GM18499 (cell line): ENCODE results near the gene STRC.
"Not testable (repeated sequence)": the region's sequence is repeated elsewhere in the genome, so short reads cannot be mapped to it uniquely, and the experiment has no call there.

Source experiments
- ATAC-seq: cut with Tn5 transposase; IDR thresholded peaks from one replicate; pipeline ENCODE4 v1.9.1; 2021; ENCODE audit warnings: moderate number of reproducible peaks; ENCODE audit not compliant: insufficient read depth, unreplicated experiment

Gene STRC

DNA sequence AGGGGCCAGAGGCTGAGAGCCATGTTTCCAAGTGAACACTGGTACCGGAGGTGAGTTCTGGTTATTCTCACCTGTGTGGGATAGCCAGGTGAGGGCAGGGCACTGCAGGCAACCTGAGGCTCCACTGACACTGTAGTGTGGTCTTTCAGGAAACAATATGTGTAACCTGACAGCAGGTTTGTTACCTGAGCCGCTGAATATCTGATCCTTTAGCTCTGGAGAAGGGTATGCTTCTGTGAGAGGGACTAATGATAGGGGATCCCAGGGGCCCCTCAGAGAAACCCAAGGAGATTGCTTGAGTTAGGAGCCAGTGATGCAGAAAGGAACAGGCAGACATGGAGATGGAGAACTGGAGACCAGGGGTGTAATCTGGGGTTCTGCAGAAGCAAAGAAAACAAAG is at the start of gene STRC:
Gene STRC, minus strand, starts transcription at position 101 of the 400 bp plus-strand sequence. Its CDS starts 78 bp downstream, at position 23.
- not testable (repeated sequence) for ATAC-seq

DNA sequence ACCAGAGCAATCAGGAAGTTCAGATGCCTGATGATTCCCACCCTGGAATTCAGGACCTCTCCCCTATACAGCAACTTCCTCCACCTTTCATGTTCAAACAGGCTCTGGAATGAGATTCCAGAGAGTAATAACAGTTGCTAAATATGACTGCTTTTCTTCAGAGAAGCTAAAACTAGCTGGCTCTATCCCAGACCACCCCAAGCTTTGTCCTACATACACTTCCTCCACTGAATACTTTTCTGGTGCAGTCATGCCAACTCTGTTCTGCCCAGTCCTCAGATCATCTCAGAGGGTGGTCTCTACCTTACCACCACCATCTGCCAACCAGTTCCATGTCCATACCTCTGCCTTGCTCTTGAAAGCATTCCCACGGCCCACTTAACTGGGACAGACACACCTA is 47.6 kb upstream of the STRC start:
- ATAC-seq, result not testable (repeated sequence)

DNA sequence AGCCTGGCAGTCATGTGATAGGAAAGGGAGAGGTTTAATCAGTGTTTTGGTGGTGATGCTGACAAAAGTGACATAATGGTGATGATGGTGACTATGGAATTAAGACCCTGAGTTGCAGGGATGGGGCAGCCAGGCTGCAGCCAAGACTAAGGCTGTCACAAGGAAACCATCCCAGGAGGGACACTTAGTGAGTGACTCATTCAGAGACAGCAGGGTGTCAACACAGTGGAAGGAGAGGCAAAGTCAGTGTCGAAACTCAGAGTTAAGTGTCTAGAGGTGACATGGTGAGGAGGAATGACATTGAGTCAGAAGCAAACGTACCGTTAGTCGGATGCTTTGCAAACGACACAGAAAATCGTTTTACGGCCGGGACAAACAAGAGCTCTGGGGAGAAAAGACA is 44.7 kb upstream of the STRC start:
- not testable (repeated sequence) for ATAC-seq

DNA sequence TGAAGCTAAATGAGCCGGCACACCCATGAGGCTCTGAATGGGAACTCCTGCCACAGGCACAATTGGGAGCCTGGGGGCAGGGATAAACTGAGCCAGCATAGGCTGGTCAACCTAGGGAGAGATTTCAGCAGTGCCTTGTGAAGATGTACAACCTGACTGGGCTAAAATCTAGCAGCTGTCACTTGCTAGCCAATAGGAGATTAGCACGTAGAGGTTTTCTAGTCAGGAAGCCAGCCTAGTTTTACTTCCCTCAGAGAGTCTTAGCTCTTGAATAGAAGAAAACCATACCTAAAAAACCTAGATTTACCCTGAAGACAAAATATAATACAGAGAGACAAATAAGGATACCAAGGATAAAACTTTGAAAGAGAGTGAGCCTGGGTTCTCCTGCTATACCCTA is 43.7 kb upstream of the STRC start:
- not testable (repeated sequence) for ATAC-seq

DNA sequence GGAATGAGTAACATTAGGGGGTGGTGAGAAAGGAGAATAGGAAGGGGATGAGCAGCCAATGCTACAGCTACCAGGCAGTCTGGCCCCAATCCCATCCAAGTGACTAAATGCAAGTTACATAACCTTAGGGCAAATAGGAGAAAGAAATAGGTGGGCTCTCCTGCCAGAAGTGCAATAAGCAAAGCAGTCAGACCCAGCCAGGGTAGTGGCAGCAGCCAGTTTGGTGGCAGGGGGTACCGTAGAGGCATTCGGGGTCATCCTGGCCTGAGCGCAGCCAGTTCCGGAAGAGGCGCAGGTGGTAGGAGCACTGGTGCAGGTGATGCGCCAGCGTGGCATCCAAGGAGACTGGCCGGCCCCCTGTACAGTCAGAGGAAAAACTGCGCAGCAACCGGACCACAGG is 41.1 kb upstream of the STRC start:
- ATAC-seq, result not testable (repeated sequence)

DNA sequence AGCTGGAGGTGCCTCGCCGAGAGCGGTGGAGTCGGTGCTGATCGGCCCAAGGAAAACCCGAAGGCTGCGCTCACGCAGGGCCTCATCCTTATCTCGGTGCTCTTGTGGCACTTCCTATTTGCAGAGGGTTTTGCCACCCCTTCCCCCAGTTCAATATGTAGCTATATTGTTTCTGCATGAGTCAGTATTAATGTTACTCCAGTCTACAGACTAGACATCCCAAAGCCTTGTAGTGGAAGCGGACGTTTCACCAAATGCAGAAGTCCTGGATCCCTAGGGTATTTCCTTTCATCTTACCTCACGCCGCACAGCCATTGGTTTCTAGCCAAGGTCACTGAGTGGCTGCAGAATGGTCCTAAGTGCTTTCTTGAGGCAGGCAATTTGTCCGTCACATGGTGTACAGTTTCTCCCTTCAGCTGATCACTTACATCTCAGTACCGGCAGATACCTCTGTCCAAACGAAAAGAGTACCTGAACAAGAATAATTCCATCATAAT is 30.9 kb upstream of the STRC start:
- ATAC-seq, result not testable (repeated sequence)

DNA sequence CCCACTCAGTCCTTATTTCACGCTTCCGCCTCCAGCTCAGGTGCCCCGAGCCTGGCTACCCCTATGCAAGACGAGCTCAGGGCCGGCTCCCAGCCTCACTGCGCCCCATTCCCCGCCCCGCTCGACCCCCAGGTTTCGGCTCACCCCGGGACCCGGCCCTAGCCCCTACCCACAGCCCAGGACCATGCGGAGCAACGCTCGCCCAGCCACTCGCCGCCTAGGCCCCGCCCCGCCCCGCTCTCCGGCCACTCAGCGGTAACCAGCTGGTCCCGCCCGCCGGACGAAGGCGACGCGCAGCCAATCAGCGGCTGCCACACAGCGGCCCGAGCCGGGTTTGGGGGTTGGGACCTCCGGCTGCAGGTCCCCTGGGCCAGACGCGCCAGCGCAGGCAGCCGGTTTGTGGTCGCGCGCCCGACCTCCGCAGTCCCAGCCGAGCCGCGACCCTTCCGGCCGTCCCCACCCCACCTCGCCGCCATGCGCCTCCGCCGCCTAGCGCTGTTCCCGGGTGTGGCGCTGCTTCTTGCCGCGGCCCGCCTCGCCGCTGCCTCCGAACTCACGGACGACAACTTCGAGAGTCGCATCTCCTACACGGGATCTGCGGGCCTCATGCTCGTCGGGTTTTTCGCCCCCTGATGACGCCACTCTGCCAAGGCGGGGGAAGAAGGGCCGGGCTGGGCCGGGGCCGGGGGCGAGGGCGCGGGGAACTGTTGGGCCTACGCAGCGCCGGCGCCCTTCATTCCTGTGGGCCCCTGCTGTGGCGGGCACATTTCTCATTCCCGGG is 30.2 kb upstream of the STRC start, which contains the start of gene CATSPER2:
Gene CATSPER2, minus strand, starts transcription at position 196 of the 781 bp plus-strand sequence. CDS start 783 bp downstream, outside the sequence.
- ATAC-seq, result no peak

DNA sequence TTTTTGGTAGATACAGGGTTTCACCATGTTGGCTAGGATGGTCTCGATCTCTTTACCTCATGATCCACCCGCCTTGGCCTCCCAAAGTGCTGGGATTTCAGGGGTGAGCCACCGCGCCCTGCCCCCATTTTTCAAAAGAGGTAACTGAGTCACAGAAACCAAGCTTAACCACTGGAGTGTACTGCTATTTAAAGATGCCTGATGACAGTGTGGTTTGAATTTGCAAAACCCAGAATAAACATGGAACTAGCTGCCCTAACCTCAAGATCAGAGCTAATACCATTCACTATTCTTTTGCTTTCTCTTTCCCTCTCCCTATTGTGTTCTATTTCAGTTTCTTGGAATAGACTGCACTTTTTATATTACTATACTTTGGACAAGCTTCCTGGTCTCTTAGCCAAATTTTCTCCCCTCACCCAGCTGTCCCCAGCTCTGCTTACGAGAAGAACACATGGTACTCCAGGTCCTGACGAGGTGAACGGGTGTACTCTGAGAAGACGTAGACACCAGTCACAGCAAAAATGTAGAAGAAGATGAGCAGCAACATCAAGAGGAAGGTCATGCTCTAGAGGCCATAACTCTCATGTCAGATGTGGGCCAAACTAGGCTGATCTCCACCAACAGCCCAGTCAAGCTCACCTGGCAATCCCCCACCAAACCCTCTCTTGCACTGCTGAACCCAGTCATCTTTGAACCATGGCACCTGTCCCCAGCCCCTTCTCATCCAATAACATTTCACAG is 20.0 kb upstream of the STRC start:
- ATAC-seq, result not testable (repeated sequence)

DNA sequence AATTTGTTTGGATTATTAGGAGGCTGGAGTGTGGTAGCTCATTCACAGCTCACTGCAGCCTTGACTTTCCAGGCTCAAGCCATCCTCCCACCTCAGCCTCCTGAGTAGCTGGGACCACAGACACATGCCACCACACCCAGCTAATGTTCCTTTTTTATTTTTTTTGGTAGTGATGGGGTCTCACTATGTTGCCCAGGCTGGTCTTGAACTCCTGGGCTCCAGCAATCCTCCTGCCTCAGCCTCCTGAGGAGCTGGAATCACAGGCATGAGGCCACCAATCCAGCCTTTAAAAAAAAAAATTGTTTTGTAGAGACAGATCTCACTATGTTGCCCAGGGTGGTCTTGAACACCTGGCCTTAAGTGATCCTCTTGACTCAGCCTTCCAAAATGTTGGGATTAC is 8.3 kb upstream of the STRC start:
- not testable (repeated sequence) for ATAC-seq

DNA sequence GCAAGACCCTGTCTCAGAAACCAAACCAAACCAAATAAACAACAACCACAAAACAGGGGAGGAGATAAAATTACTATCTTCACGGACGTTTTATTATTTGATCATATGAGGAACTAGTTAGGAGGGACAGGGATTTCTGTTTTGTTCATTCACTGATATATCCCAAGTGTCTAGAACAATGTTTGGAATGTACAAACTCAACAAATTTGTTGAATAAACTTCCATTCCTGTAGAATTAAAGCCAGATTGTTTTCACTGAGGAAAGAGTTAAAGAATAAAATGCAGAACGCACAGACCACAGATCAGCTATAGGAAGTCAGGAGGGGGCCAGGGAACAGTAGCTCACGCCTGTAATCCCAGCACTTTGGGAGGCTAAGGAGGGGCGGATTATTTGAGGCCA is 6.5 kb upstream of the STRC start:
- no peak for ATAC-seq

DNA sequence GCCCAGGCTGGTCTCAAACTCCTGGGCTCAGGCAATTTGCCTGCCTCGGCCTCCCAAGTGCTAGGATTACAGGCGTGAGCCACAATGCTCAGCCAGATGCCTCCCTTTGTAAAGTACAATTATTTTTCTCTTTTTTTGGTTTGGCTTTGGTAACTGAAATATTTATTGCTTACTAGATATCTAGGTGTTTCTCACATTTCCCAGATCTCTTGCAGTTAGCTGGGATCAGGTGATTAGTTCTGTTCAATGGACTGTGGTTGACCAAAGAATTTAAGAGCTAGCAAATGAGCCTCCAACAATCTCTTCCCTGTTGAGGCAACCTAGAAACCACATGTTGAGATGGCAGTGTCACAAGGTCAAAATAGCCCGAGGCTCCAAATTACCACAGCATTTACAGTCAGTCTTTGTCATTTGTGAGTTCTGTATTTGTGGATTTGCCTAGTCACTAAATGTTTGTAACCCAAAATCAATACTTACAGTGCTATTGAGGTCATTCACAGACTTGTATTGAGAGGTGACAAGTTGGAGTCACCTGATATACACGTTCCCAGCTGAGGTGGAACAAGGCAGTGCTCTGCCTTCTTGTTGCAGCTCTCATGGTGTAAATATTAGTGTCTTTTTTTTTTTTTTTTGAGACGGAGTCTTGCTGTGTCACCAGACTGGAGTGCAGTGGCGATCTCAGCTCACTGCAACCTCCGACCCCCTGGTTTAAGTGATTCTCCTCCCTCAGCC is 3.6 kb upstream of the STRC start:
- not testable (repeated sequence) for ATAC-seq

DNA sequence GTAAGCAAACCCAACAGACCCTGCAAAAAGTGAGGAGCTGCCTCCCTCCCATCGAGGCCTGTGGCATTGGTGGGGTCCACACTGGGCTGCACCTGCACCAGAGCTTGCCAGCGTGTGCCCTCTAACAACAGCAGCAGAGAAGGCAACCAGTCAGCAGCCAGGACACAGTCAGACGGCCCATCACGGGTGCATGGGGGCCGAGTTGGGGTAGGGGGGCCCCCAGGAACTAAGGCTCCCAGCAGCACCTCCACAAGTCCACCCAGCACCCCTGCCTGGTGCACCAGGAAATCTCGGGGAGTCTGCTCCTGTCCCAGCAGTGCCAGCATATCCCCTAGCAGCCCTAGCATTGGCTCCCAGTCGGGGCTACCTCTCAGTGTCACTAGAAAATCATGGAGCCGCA is 850 bp downstream of the STRC start:
- not testable (repeated sequence) for ATAC-seq

DNA sequence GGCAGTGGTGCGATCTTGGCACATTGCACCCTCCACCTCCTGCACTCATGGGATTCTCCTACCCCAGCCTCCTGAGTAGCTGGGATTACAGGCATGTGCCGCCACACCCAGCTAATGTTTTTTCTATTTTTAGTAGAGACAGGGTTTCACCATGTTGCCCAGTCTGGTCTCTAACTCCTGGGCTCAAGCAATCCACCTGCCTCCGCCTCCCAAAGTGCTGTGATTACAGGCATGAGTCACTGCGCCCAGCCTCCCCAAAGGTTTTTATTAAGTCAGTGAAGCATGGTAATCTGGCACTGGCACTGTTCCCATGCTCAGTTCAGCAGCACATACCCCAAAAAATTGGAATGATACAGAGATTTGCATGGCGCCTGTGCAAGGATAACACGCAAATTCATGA is 16.4 kb downstream of the STRC start:
- ATAC-seq, result not testable (repeated sequence)

DNA sequence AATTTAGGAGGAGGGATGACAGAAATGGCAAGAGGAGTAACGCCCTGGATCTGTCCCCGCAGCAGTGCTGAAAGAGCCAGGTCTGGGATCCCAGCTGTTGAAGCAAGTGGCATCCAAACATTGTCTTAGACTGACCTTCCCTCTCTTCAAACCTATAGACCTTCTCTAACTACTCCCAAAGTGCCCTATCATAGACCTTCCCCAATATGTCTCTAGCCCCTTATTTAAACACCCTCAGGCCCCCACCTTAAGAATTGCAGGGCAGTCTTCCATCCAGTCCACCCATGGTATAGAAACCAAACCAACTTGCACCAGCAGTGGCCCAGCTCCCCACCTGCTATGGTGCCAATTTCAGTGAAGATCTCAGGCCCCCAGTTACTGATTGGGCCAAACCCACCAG is 18.4 kb downstream of the STRC start:
- ATAC-seq, result not testable (repeated sequence)

DNA sequence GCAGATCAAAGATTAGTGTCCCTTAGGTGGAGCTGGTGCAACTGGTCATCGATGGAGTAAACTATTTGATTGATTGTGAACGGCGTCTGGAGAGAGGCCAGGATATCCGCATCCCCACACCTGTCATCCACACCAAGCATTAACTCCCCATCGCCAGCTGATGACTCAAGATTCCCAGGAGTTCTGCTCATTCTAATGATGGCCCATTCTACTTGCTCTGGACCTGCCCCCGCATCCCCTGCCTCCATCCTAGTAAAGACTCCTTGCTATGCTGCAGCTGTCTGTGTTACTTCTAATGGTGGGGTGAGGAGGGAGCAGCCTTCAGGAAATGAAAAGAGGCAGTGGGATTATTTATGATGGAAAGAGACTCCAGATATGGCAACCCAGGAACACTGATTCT is 19.5 kb downstream of the STRC start:
- not testable (repeated sequence) for ATAC-seq

DNA sequence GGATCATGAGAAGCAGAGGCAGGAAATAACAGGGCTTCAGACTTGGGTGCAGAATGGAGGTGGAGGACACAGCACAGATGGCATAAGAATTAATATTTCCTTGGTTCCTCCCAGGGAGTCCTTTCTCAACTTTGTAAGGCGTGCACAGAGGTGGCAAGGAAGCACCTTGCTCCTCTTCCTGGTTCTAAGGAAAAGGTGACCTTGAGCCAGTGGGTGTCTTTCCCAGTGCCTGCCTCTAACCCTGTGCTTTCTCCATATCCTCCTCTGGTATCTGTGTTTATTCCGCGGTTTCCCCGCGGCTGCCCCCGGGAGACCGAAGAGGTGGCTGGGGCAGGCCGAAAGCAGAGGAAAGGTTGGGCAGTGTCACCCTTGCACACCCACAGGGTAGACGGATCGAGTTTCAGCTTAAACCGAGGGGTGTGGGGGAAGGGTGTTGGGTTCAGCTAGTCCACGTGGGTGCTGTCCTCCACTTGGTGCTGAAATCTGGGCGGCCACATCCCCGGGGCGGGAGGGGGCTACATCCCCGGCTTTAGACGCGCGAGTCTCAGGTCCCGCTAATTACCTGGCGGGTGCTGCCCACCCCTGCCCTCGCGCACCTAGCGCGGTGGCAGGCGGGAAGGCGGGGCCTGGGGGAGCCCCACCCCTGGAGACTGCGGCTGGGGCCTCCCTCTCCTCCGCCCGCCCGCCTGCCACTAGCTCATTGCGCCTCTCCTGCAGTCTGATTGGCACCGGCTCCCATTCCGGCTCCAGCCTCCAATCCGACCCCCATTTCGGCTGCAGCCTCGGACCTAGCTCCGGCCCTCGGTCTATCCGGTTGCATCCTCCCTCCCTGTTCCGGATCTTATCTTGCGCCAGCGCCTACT is 25.0 kb downstream of the STRC start, which contains the start of gene CKMT1B:
Gene CKMT1B, plus strand, starts transcription at position 700 of the 863 bp plus-strand sequence. CDS start 192 bp downstream, outside the sequence.
- not testable (repeated sequence) for ATAC-seq

DNA sequence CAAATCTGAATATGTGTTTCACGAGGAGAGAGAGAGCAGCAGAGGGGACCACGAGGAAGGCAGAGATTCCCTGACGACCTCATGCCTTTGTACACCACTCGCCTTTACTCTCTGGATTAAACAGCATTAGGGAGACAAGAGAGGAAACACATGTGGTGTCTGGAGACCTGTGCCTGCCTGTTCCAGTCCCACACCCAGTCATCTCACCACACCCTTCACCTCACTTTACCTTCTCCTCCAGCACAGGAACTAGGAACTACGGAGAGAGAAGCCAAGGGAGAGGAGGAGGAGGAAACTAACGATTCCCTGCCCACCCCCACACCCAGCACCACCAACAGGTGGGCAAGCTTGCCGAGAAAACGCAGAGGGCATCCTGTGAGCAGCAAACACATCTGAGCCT is 25.8 kb downstream of the STRC start:
- not testable (repeated sequence) for ATAC-seq

DNA sequence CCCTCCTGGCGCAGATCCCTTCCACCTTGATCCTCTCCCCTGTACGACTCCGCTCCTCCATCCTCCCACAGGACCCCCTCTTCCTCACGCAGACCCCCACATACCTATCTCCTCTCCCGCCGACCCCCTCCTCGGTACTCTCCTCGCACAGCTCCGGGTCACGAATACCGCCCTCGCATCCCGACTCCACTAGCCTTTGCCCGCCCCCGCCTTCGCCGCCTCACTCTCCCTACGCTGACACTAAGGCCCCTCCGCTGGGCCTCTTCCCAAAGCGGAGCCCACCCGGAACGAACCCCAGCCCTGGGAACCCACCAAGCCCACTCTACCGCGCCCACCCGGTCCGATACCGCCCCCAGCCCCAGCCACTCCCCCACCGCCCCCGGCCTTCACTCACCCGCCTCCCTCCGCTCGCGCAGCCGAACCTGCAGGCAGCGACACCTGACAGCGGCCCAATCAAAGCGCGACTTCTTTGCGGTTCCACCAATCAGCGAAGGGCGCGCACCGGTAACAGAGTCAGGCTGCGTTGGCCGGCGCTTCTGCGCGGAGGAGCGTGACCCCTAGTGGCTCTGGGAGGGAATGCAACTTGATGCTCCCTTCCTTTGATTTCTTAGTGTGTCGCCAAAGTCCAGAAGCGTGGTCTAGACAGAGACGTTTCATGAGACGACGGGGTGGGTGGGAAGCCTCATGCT is 28.7 kb downstream of the STRC start, which contains the start of gene PPIP5K1:
Gene PPIP5K1, minus strand, starts transcription at position 431 of the 689 bp plus-strand sequence. CDS start 5,704 bp downstream, outside the sequence.
- peak; percentile 83 for ATAC-seq

DNA sequence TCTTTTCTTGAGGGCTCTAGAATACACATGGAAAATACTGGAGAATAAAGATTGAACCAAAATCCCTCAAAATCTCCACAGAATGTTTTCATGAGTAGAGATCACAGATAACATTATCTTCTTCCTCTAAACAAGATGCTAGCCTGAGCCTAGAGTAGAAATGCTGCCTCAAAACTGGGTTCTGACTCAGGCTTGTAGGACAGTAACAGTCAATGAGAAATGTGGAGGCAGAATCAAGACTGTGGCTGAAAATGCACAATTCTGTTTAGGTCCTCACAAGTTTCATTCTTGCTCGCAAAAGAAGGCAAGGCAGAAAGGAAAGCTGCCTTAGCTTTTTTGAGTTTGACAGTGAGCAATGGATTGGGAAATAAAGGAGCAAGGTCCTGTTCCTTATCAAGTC is 44.0 kb downstream of the STRC start:
- ATAC-seq, result not testable (repeated sequence)
